Muscle of leg (tissue), 11 donors: ENCODE data around the gene CEBPZ. TPM values are rescaled to one million over a fixed set of nuclear protein-coding genes. Genes with fewer than 3 reads are reported as not detected.
A peak's percentile ranks its signal among the peaks of the same experiment; 100 is the strongest.
"Not testable (repeated sequence)": the region's sequence is repeated elsewhere in the genome, so short reads cannot be mapped to it uniquely, and the experiment has no call there.

ENCODE experiments used
- DNase-seq: peaks from one replicate; pipeline ENCODE4 v3.0.0; 2013
- H3K27ac ChIP-seq: one replicate; pipeline ENCODE4 v1.5.1; 2013; ENCODE audit warnings: mild to moderate bottlenecking, low read length, control low read depth
- H3K27me3 ChIP-seq: one replicate; pipeline ENCODE4 v1.6.1; 2013; ENCODE audit warnings: low read length; ENCODE audit not compliant: control insufficient read depth, insufficient read depth
- H3K36me3 ChIP-seq: one replicate; pipeline ENCODE4 v1.6.1; 2013; ENCODE audit warnings: low read length; ENCODE audit not compliant: control insufficient read depth, insufficient read depth
- H3K4me1 ChIP-seq: one replicate; pipeline ENCODE4 v1.6.1; 2013; ENCODE audit warnings: low read length; ENCODE audit not compliant: control insufficient read depth, insufficient read depth
- H3K4me3 ChIP-seq: one replicate; pipeline ENCODE4 v1.5.1; 2013; ENCODE audit warnings: low read length, control low read depth
- H3K9me3 ChIP-seq: replicated peaks from 2 replicates; pipeline ENCODE4 v1.6.1; 2013; ENCODE audit warnings: low read depth, low read length; ENCODE audit not compliant: control insufficient read depth
- WGBS: methylation state at CpG from one replicate; pipeline ENCODE4 v1.1.5; 2013; ENCODE audit warnings: missing lambda C conversion rate; ENCODE audit not compliant: insufficient coverage; 5-methylcytosine and 5-hydroxymethylcytosine counted together
- polyA plus RNA-seq, 8 donors: library from polyadenylated mRNA; unstranded; fragments of 120-200 nt; gene quantifications; one replicate each; pipeline versions ENCODE4 v1.2.1 to v1.2.3, GENCODE V29; 2013; ENCODE audit warnings: inconsistent platforms in 1 of 8, low replicate concordance in 1 of 8; ENCODE audit not compliant: insufficient read length in 8 of 8, insufficient read depth in 1 of 8
- total RNA-seq: library from RNA; stranded (reverse); fragments of 120-200 nt; gene quantifications from one replicate; pipeline ENCODE4 v1.2.4, GENCODE V29; 2013

The CEBPZ gene
- total and polyA plus RNA-seq, 9 donors = 34.5 to 56.9 (median 40.1) TPM

DNA sequence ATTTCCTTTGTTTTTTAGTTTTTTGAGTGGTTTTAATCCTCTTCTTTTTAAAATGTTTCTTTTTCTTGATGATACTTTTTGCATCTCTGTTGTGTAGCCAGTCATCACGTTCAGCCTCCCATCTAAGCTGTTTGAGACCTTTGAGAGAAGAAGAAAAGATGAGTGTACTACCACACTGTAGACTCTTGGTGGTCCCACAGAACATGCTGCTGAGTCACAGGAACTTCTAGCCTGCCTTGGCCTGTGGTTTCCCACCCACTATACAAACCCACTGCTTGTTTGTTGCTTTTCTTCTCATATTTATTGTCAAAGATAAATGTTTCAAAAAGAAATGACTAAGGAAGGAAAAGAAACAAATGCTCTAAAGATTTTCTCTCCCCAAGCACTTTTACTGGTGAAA, 29.6 kb downstream of the CEBPZ start:
- peaks cover 27% of the 10 kb centered on the region for H3K36me3 ChIP-seq
- no peak overlapping the region for H3K4me3 ChIP-seq
- no peaks in the 10 kb centered on the region for H3K27me3 ChIP-seq
- peaks cover 17% of the 10 kb centered on the region for H3K9me3 ChIP-seq
- peaks cover 10% of the 10 kb centered on the region for H3K4me1 ChIP-seq
- H3K27ac ChIP-seq = no peak overlapping the region
- no CpG with 5 or more reads among the region's 1 CpG for WGBS
- no peak for DNase-seq

DNA sequence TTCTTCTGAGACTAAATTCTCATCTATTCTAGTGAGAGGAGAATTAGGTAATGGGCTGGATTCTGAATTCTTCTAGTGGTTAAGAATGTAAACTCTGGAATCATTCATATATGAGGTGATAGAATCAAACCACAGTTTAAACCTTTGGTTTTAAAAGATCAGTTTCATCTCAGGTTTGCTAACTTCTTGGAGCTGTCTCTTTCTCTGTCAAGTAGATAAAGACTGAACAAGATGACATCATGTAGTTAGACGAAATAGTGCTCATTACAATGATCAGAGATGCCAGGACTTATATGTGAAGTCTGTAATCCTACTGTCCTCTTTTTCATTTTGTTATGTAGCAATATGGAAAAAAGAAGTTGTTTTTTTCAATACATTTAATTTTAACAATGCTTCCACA, 30.2 kb downstream of the CEBPZ start:
- no peak for DNase-seq
- H3K27ac ChIP-seq = no peak overlapping the region
- peaks cover 24% of the 10 kb centered on the region for H3K36me3 ChIP-seq
- peaks cover 12% of the 10 kb centered on the region for H3K9me3 ChIP-seq
- H3K27me3 ChIP-seq = no peaks in the 10 kb centered on the region
- peaks cover 10% of the 10 kb centered on the region for H3K4me1 ChIP-seq
- WGBS = no CpG with 5 or more reads among the region's 1 CpG
- no peak overlapping the region for H3K4me3 ChIP-seq

DNA sequence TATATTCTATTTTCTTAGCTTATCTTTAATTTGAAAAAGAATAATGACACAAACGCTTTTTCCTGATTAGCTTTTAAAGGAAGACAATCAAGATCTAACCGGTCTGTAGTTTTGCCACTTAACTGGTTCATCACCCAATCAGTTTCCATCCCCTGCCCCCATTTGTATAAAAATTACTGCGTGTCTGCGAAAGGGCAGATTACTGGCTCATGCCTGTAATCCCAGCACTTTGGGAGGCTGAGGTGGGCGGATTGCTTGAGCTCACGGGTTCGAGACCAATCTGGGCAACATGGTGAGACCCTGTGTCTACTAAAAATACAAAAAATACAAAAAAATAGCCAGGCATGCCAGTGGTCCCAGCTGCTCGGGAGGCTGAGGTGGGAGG, 32.7 kb downstream of the CEBPZ start:
- Histone ChIP-seq H3K27me3 (no peaks in the 10 kb centered on the region), H3K36me3 (peaks cover 12% of the 10 kb centered on the region), H3K27ac (no peak overlapping the region), H3K4me3 (no peak overlapping the region), H3K9me3 (peaks cover 3% of the 10 kb centered on the region), H3K4me1 (peaks cover 13% of the 10 kb centered on the region)
- 100% methylated on average over 1 of the region's 8 CpGs for WGBS
- no peak for DNase-seq

DNA sequence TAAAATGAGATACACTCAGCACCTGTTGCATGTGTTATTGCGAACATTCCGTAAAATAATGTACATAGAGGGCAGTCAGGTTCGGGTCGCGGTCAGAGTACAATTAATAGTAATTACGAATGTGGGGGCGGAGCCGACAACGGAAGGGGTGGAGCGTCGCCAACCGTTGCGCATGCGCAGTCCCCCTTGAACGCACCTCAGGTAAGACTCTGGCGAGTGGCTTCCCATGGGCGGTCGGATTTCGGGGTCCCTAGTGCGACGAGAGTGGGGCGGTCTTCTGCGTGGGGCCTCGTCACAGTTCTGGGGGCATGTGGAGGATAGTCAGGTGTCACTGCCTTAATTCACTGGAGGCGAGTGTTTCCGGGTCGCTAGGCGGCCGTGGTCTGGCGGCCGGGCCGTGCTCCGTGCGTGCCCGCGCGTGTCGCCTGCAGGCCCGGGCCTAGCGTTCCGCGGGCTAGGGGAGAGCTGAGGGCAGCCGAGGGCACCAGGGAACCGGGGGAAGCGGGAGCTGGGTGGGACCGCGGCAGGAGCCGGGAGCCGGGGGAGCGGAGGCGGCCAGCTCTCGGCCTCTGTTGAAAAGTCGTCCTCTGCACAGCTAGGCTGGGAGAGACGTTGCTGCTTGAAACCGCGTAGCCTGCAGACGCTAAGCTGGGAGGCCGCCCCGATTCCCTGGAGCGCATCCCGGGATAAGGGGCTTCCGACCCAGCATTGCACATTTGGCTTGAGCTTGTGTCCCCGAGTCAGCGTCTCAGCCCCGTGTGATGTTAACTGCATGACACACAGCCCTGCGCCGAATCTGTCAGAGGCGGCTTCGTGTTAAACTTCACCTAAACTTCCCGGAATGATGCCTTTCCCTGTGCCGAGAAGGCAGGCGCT, 34.8 kb downstream of the CEBPZ start, which contains the start of gene CEBPZOS:
CEBPZOS (plus strand) TSS at position 177 of the 876 bp plus-strand sequence. CDS start 3,209 bp downstream, outside the sequence.
- DNase-seq = peak; percentile 85
- H3K27me3 ChIP-seq = peaks cover 2% of the 10 kb centered on the region
- peaks cover 13% of the 10 kb centered on the region for H3K4me1 ChIP-seq
- peaks cover 8% of the 10 kb centered on the region for H3K36me3 ChIP-seq
- WGBS = 1% methylated on average over 70 of the region's 72 CpGs
- peak within 1 kb of the TSS; percentile 93 for H3K27ac ChIP-seq
- H3K9me3 ChIP-seq = no peaks in the 10 kb centered on the region
- peak within 1 kb of the TSS; percentile 76 for H3K4me3 ChIP-seq

DNA sequence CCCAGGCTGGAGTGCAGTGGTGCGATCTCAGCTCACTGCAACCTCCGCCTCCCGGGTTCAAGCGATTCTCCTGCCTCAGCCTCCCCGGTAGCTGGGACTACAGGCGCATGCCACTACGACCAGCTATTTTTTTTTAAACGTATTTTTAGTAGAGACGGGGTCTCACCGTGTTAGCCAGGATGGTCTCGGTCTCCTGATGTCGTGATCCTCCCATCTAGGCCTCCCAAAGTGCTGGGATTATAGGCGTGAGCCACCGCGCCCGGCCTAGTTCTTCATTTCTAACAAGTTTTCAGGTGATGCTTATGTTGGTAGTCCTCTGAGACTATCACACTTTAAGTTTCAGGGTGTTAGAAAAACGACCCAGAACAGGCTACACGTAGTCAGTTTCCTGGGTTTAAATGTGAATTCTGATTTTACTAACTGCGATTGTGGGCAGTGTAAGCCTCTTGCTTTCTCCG, 35.5 kb downstream of the CEBPZ start:
- peak overlapping the region; percentile 76 for H3K4me3 ChIP-seq
- WGBS = 68% methylated on average over 15 of the region's 20 CpGs
- DNase-seq, H3K9me3 ChIP-seq, H3K36me3 ChIP-seq, H3K27me3 ChIP-seq: not testable (repeated sequence)
- peak overlapping the region; percentile 93 for H3K27ac ChIP-seq
- H3K4me1 ChIP-seq = peaks cover 13% of the 10 kb centered on the region

DNA sequence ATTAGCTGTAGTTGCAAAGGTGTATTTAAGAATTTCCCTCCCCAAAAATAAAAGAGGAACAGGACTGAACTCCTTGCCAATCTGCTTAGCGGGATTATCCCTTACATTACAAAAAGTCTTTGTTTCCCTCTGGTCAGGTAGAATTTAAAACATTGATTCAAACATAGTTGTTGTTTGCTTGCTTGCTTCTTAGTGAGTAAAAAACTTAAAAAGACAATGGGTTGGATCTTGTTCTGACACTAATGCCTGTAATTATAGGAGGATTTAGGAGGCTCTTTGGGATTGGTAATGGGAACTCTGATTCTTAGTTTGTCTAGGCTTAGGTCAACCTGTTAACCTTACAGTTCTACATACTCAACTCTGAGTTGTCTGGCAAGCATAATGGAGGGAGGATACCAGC, 38.8 kb downstream of the CEBPZ start:
- peaks cover 9% of the 10 kb centered on the region for H3K4me1 ChIP-seq
- peaks cover 4% of the 10 kb centered on the region for H3K27me3 ChIP-seq
- DNase-seq = no peak
- H3K4me3 ChIP-seq = no peak overlapping the region
- no CpG with 5 or more reads among the region's 1 CpG for WGBS
- H3K9me3 ChIP-seq = no peaks in the 10 kb centered on the region
- no peaks in the 10 kb centered on the region for H3K36me3 ChIP-seq
- H3K27ac ChIP-seq = no peak overlapping the region

DNA sequence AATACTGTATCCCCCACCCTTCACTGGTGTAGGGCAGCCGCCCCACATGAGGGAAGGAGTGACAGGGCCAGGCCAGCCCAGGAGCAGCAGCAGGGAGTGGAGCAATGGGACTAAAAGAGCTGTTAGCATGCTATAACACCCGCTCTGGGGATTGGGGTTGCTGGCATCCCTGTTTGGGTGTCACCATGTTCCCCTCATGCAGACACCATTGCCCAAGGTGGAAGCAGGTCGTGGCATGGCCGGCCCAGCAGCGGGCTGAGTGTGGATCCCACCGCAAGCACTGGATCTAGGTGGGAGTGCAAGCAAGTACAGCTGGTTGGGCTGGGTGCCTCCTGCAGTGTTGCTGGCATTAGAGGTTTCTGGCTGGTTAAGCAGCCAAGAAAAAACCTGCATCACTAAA, 39.6 kb downstream of the CEBPZ start:
- H3K36me3 ChIP-seq = no peaks in the 10 kb centered on the region
- H3K9me3 ChIP-seq = no peaks in the 10 kb centered on the region
- peaks cover 3% of the 10 kb centered on the region for H3K4me1 ChIP-seq
- no CpG with 5 or more reads among the region's 6 CpGs for WGBS
- peaks cover 4% of the 10 kb centered on the region for H3K27me3 ChIP-seq
- no peak overlapping the region for H3K27ac ChIP-seq
- H3K4me3 ChIP-seq = no peak overlapping the region
- no peak for DNase-seq

DNA sequence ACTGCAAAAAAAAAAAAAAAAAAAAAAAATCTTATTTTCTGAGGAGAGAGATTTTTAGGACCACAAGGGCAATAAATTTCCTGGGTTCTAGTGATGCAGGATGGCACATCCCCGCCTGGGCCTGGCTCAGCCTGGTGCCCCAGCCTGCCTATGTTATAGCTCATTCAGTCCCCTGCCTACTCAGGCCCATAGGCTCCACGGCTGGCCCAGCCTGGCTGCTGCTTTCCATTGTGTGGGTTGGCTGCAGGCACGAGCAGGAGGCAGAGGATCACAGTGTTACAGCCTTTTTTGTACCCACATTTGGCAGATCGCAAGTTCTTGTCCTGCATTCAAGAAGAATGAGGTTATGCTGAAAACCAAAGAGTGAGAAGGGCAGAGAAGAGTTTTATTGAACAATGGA, 40.1 kb downstream of the CEBPZ start:
- Histone ChIP-seq H3K27me3 (peaks cover 4% of the 10 kb centered on the region), H3K4me3 (no peak overlapping the region), H3K36me3 (no peaks in the 10 kb centered on the region), H3K9me3 (no peaks in the 10 kb centered on the region), H3K4me1 (peaks cover 3% of the 10 kb centered on the region), H3K27ac (no peak overlapping the region)
- no peak for DNase-seq
- 66% methylated on average over 2 of the region's 4 CpGs for WGBS

DNA sequence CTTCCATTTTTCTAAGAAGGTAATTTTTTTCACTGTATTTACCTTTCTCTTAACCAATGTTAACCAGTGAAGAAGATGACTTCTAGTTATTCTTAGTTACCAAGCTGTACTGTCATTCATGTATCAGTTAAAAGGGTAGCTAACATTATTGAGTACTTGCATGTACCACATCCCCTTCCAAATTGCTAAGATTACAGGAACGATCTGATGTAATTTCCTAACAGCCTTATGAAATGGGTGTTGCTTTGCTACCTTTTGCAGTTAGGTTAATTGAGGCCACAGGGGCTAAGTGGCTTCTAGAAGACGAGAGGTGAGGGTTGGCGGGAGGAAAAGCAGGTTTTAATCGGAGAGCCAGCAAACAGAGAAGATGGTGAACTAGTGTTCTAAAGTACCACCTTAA, 41.1 kb downstream of the CEBPZ start:
- H3K27me3 ChIP-seq = peaks cover 7% of the 10 kb centered on the region
- no peak for DNase-seq
- H3K4me3 ChIP-seq = no peak overlapping the region
- 80% methylated on average over 1 of the region's 4 CpGs for WGBS
- H3K36me3 ChIP-seq = no peaks in the 10 kb centered on the region
- no peaks in the 10 kb centered on the region for H3K9me3 ChIP-seq
- no peaks in the 10 kb centered on the region for H3K4me1 ChIP-seq
- H3K27ac ChIP-seq = no peak overlapping the region

DNA sequence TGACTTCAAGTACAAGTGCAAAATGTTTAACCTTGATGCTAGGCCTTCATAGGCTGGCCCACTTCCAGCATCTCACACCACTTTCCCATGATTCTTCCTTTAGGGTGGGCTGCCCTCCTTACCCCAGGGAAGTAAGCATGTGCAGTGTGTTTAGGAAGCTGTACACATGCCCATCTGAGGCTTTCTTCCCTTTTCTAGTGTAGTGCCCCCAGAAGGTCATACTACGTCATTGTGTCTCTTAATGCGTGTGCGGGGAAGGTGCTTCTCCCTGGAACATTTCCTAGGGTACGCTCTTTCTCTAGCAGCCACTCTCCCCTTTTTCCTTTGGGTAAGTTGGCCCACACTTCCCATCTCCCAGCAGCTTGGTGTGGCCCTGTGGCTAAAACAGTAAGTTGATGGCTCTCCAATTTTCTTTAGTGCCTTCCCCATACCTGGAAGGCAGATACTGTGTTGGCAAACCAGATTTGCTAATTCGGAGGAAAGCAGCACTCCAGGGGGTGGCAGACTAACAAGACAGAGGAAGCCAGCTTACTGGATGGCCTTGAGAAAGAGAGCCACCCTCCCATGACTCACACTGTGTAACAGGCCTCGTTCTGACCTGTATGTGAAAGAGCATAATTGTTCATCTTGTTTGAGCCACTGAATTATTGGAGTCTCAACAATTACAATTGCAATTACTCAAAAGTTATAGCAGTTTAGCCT, 41.8 kb downstream of the CEBPZ start:
- Histone ChIP-seq H3K4me1 (no peaks in the 10 kb centered on the region), H3K36me3 (no peaks in the 10 kb centered on the region), H3K4me3 (no peak overlapping the region), H3K9me3 (no peaks in the 10 kb centered on the region), H3K27me3 (peaks cover 7% of the 10 kb centered on the region), H3K27ac (no peak overlapping the region)
- WGBS = 89% methylated on average over 4 of the region's 6 CpGs
- no peak for DNase-seq
